C4-2B (cell line): ENCODE measurements around the gene TM9SF4.

Source experiments
- CTCF ChIP-seq: fragments of 450-650 bp; conservative IDR thresholded peaks from 2 replicates; pipeline ENCODE4 v1.5.1; 2017; ENCODE audit warnings: mild to moderate bottlenecking
- ZFX ChIP-seq: fragments of 450-650 bp; IDR thresholded peaks from 2 replicates; pipeline ENCODE4 v1.6.1; 2017

GRCh38 chr20:32083469-32083868, 26.0 kb upstream of the TM9SF4 start:
- TF ChIP-seq CTCF (no peak), ZFX (no peak)
